ENCODE results near the gene FSTL3. TPM values are rescaled to one million over a fixed set of nuclear protein-coding genes. Genes with fewer than 3 reads are reported as not detected.

Gene FSTL3
- total RNA-seq, 1 experiment from 2014 or later, result 29.1 TPM

- intact Hi-C loops (cut with micrococcal nuclease), result loop anchor here (2.0 kb wide), 1 partner anchor 134 kb away; the partner anchor contains the start of gene PTBP1
- Histone ChIP-seq H3K36me3 (ENCODE audit: control insufficient read depth in 1 of 2, insufficient read depth in 2 of 2, low read length in 2 of 2) (peaks cover 2 to 14% of the 10 kb centered on the region in 2 experiments; a peak in 2 of 4 replicates), H3K4me2 (ENCODE audit: low read length) (peak overlapping the region; percentile 99), H2AFZ (ENCODE audit: low read depth, low read length, poor library complexity, severe bottlenecking) (no peak overlapping the region), H3K4me3 (replicated peaks in 1 of 2; ENCODE audit: low read depth in 1 of 2, low read length in 2 of 2) (peak overlapping the region; percentile 64 to 96), H3K27ac (ENCODE audit: low read depth, low read length) (peak overlapping the region; percentile 99), H4K20me1 (ENCODE audit: insufficient read depth) (peaks cover 5% of the 10 kb centered on the region; the same call in 1 of the 2 replicates), H3K27me3 (ENCODE audit: insufficient read depth, low read length) (no peaks in the 10 kb centered on the region), H3K4me1 (ENCODE audit: control insufficient read depth in 1 of 2, insufficient read depth in 2 of 2, low read length in 2 of 2) (peaks cover 18 to 35% of the 10 kb centered on the region in 2 experiments), H3K9me3 (ENCODE audit: control insufficient read depth in 1 of 2, insufficient read depth in 1 of 2, low read depth in 1 of 2, low read length in 2 of 2) (no peaks in the 10 kb centered on the region), H3K9ac (ENCODE audit: low read length) (peak overlapping the region; percentile 98), H3K79me2 (ENCODE audit: insufficient read depth, low read length) (peaks cover 56% of the 10 kb centered on the region), H3K9me2 (ENCODE audit: insufficient read depth) (no peaks in the 10 kb centered on the region)
- DNase-seq (ENCODE audit: low read depth, low spot score) (no peak), ATAC-seq (0 out of 2 replicates have a peak, but pooled peaks have one; percentile 1)
- ChIA-PET CTCF (interaction anchor here (0.6 to 1.6 kb wide), 6 partner anchors 15 to 152 kb away, joined by 3 to 19 read pairs (median 5); no protein-coding TSS in a partner anchor), POLR2A (interaction anchor here (1.2 kb wide), 1 partner anchor 15 kb away, joined by 4 read pairs; no protein-coding TSS in a partner anchor), RAD21 (ENCODE audit: low non-redundant PET in 1 of 2, low total read pairs in 2 of 2, uncharacterized antibody in 2 of 2, unreplicated experiment in 2 of 2) (interaction anchor here (0.6 to 1.0 kb wide), 3 partner anchors 15 to 42 kb away, joined by 3 to 6 read pairs (median 5); no protein-coding TSS in a partner anchor)
- BruUV-seq (replicated peaks), result no TSS peak
- TF ChIP-seq ZBTB33 (IDR thresholded peaks at IDR 0.05; ENCODE audit: extremely low read depth, insufficient replicate concordance, low read length) (no peak), ZFX (IDR thresholded peaks at IDR 0.05) (peak; percentile 95)
These were observed 13.8 kb upstream of the FSTL3 start for GRCh38 chr19:662207-662961.
